ENCODE data around the gene MPV17L2.

MPV17L2 gene

GRCh38 chr19:18224525-18225354 lies 31.7 kb downstream of the MPV17L2 start:
- peak overlapping the region; percentile 75 for H3K9ac ChIP-seq (ENCODE audit: low read length)
- H3K27ac ChIP-seq (ENCODE audit: low read length, poor library complexity, severe bottlenecking) = no peak overlapping the region
- peak overlapping the region; percentile 96 for H4K8ac ChIP-seq (ENCODE audit: low read length)
- peak overlapping the region; percentile 38 to 72 for H3K4me3 ChIP-seq (ENCODE audit: insufficient read depth in 1 of 2, low read depth in 1 of 2, low read length in 2 of 2)
- no peaks in the 10 kb centered on the region for H3K36me3 ChIP-seq (ENCODE audit: control insufficient read depth in 1 of 2, insufficient read depth in 2 of 2, low read depth in 1 of 2, low read length in 2 of 2)
- H3K4me2 ChIP-seq (ENCODE audit: low read length, poor library complexity, severe bottlenecking) = peak overlapping the region; percentile 76
- H2AK5ac ChIP-seq (ENCODE audit: low read length, severe bottlenecking) = no peak overlapping the region
- WGBS = 8% methylated on average over 81 of the region's 81 CpGs
- DNase-seq = peak; percentile 98
- peaks cover 20% of the 10 kb centered on the region for H3K4me1 ChIP-seq (ENCODE audit: control insufficient read depth, insufficient read depth, low read depth, low read length)
- H3K9me3 ChIP-seq (ENCODE audit: control insufficient read depth, low read length) = no peaks in the 10 kb centered on the region
- H3K23ac ChIP-seq (ENCODE audit: low read length in 2 of 2) = no peak overlapping the region
- no peaks in the 10 kb centered on the region for H3K79me1 ChIP-seq (replicated peaks; ENCODE audit: low read length, poor library complexity, severe bottlenecking)
- H3K14ac ChIP-seq (ENCODE audit: low read length in 2 of 2) = no peak overlapping the region
- H2BK12ac ChIP-seq (ENCODE audit: low read length in 2 of 2) = no peak overlapping the region
- no peak overlapping the region for H2BK5ac ChIP-seq (ENCODE audit: low read depth, low read length, poor library complexity, severe bottlenecking)
- peak overlapping the region; percentile 84 for H2AFZ ChIP-seq (ENCODE audit: low read depth, low read length)
- peaks cover 33 to 43% of the 10 kb centered on the region in 2 experiments for H3K27me3 ChIP-seq (ENCODE audit: control insufficient read depth in 1 of 2, insufficient read depth in 1 of 2, low read length in 2 of 2)
- H3K18ac ChIP-seq (ENCODE audit: low read depth in 1 of 2, low read length in 2 of 2) = peak overlapping the region; percentile 60 to 68
- H4K91ac ChIP-seq (ENCODE audit: low read length) = peak overlapping the region; percentile 22
- peak overlapping the region; percentile 54 for H2BK15ac ChIP-seq (ENCODE audit: low read depth, poor library complexity, severe bottlenecking)
- H2BK120ac ChIP-seq (ENCODE audit: low read depth, low read length) = no peak overlapping the region
- H3K4ac ChIP-seq (ENCODE audit: low read depth in 1 of 2, low read length in 2 of 2) = peak overlapping the region; percentile 66 to 88

- Histone ChIP-seq H4K91ac (ENCODE audit: low read length) (no peak overlapping the region), H2BK5ac (ENCODE audit: low read depth, low read length, poor library complexity, severe bottlenecking) (no peak overlapping the region), H2BK15ac (ENCODE audit: low read depth, poor library complexity, severe bottlenecking) (no peak overlapping the region), H2BK120ac (ENCODE audit: low read depth, low read length) (no peak overlapping the region), H4K8ac (ENCODE audit: low read length) (peak overlapping the region; percentile 78), H3K27ac (ENCODE audit: low read length, poor library complexity, severe bottlenecking) (no peak overlapping the region), H3K9ac (ENCODE audit: low read length) (peak overlapping the region; percentile 75), H3K27me3 (ENCODE audit: control insufficient read depth in 1 of 2, insufficient read depth in 1 of 2, low read length in 2 of 2) (peaks cover 27 to 49% of the 10 kb centered on the region in 2 experiments), H3K4me1 (ENCODE audit: control insufficient read depth, insufficient read depth, low read depth, low read length) (peaks cover 20% of the 10 kb centered on the region), H3K23ac (ENCODE audit: low read length in 2 of 2) (no peak overlapping the region), H3K36me3 (ENCODE audit: control insufficient read depth in 1 of 2, insufficient read depth in 2 of 2, low read depth in 1 of 2, low read length in 2 of 2) (no peaks in the 10 kb centered on the region), H3K18ac (ENCODE audit: low read depth in 1 of 2, low read length in 2 of 2) (no peak overlapping the region), H3K14ac (ENCODE audit: low read length in 2 of 2) (no peak overlapping the region), H3K9me3 (ENCODE audit: control insufficient read depth, low read length) (no peaks in the 10 kb centered on the region), H3K79me1 (replicated peaks; ENCODE audit: low read length, poor library complexity, severe bottlenecking) (no peaks in the 10 kb centered on the region), H3K4ac (ENCODE audit: low read depth in 1 of 2, low read length in 2 of 2) (peak overlapping the region in 1 of 2 experiments; percentile 43), H3K4me2 (ENCODE audit: low read length, poor library complexity, severe bottlenecking) (no peak overlapping the region), H3K4me3 (ENCODE audit: insufficient read depth in 1 of 2, low read depth in 1 of 2, low read length in 2 of 2) (peak overlapping the region in 1 of 2 experiments; percentile 67), H2AK5ac (ENCODE audit: low read length, severe bottlenecking) (no peak overlapping the region), H2BK12ac (ENCODE audit: low read length in 2 of 2) (no peak overlapping the region), H2AFZ (ENCODE audit: low read depth, low read length) (no peak overlapping the region)
- DNase-seq = no peak
- WGBS = 43% methylated on average over 16 of the region's 16 CpGs
These were observed 32.3 kb downstream of the MPV17L2 start for GRCh38 chr19:18225355-18225701.

- no peak within 1 kb of the TSS for H2BK5ac ChIP-seq (ENCODE audit: low read depth, low read length, poor library complexity, severe bottlenecking)
These were observed 32.9 kb downstream of the MPV17L2 start, which contains the start of gene PDE4C for GRCh38 chr19:18225702-18226468. Gene PDE4C, minus strand, starts transcription at chr19:18226438. Its CDS starts 23 bp downstream, at chr19:18226415.

More at GRCh38 chr19:18225702-18226468, 32.9 kb downstream of the MPV17L2 start, which contains the start of gene PDE4C:
- Histone ChIP-seq H3K23ac (ENCODE audit: low read length in 2 of 2) (no peak within 1 kb of the TSS), H3K36me3 (ENCODE audit: control insufficient read depth in 1 of 2, insufficient read depth in 2 of 2, low read depth in 1 of 2, low read length in 2 of 2) (no peaks in the 10 kb centered on the region), H3K27ac (ENCODE audit: low read length, poor library complexity, severe bottlenecking) (no peak within 1 kb of the TSS), H3K79me1 (replicated peaks; ENCODE audit: low read length, poor library complexity, severe bottlenecking) (no peaks in the 10 kb centered on the region), H3K4me1 (ENCODE audit: control insufficient read depth, insufficient read depth, low read depth, low read length) (peaks cover 20% of the 10 kb centered on the region), H3K18ac (ENCODE audit: low read depth in 1 of 2, low read length in 2 of 2) (peak within 1 kb of the TSS in 1 of 2 experiments; percentile 28), H3K9ac (ENCODE audit: low read length) (peak within 1 kb of the TSS; percentile 75), H3K27me3 (ENCODE audit: control insufficient read depth in 1 of 2, insufficient read depth in 1 of 2, low read length in 2 of 2) (peaks cover 30 to 51% of the 10 kb centered on the region in 2 experiments), H2BK120ac (ENCODE audit: low read depth, low read length) (no peak within 1 kb of the TSS), H2AFZ (ENCODE audit: low read depth, low read length) (no peak within 1 kb of the TSS), H2BK12ac (ENCODE audit: low read length in 2 of 2) (peak within 1 kb of the TSS in 1 of 2 experiments; percentile 12), H4K91ac (ENCODE audit: low read length) (no peak within 1 kb of the TSS), H2BK15ac (ENCODE audit: low read depth, poor library complexity, severe bottlenecking) (no peak within 1 kb of the TSS), H2AK5ac (ENCODE audit: low read length, severe bottlenecking) (no peak within 1 kb of the TSS), H4K8ac (ENCODE audit: low read length) (peak within 1 kb of the TSS; percentile 3), H3K9me3 (ENCODE audit: control insufficient read depth, low read length) (no peaks in the 10 kb centered on the region), H3K4me2 (ENCODE audit: low read length, poor library complexity, severe bottlenecking) (no peak within 1 kb of the TSS), H3K14ac (ENCODE audit: low read length in 2 of 2) (peak within 1 kb of the TSS in 1 of 2 experiments; percentile 68), H3K4me3 (ENCODE audit: insufficient read depth in 1 of 2, low read depth in 1 of 2, low read length in 2 of 2) (no peak within 1 kb of the TSS), H3K4ac (ENCODE audit: low read depth in 1 of 2, low read length in 2 of 2) (no peak within 1 kb of the TSS)
- DNase-seq = peak; percentile 46
- 36% methylated on average over 40 of the region's 51 CpGs for WGBS

Data from mesenchymal stem cell (in vitro differentiated cells and primary cell).